PFSK-1 (cell line): ENCODE results near the gene INSYN2B. TPM values are rescaled to one million over a fixed set of nuclear protein-coding genes. Genes with fewer than 3 reads are reported as not detected.

Source experiments
- FOXP2 ChIP-seq: optimal IDR thresholded peaks from 2 replicates; pipeline ENCODE3; 2011; ENCODE audit warnings: borderline replicate concordance, control low read depth, inconsistent platforms; ENCODE audit not compliant: insufficient read depth; ENCODE audit errors: extremely low read length, extremely low read depth
- POLR2AphosphoS5 ChIP-seq: IDR thresholded peaks from 2 replicates; pipeline ENCODE4 v1.6.1; 2012; ENCODE audit warnings: low read depth, mild to moderate bottlenecking, control low read depth, low read length, moderate library complexity
- REST ChIP-seq, 2 experiments: IDR thresholded peaks; 2 replicates each; pipeline versions ENCODE4 v1.6.1 to v1.8.0; 2011 to 2012; ENCODE audit warnings: low read depth in 2 of 2, low read length in 2 of 2, control low read depth in 1 of 2, inconsistent platforms in 1 of 2, mild to moderate bottlenecking in 1 of 2, moderate library complexity in 1 of 2; ENCODE audit not compliant: insufficient read depth in 1 of 2
- SIN3A ChIP-seq: IDR thresholded peaks from 2 replicates; pipeline ENCODE4 v1.6.1; 2012; ENCODE audit warnings: mild to moderate bottlenecking, low read length, moderate library complexity, borderline replicate concordance; ENCODE audit not compliant: insufficient read depth
- TAF1 ChIP-seq: IDR thresholded peaks from 2 replicates; pipeline ENCODE4 v1.6.1; 2012; ENCODE audit warnings: low read length, control low read depth, borderline replicate concordance; ENCODE audit not compliant: insufficient read depth
- polyA plus RNA-seq: library from polyadenylated mRNA; unstranded; fragments of >200 nt; gene quantifications from one replicate; pipeline ENCODE4 v1.2.1, GENCODE V29; 2012; ENCODE audit warnings: low read depth, missing spikeins; ENCODE audit not compliant: insufficient read length

The INSYN2B gene
- polyA plus RNA-seq, result 0.13 TPM

- TF ChIP-seq REST (IDR thresholded peaks at IDR 0.05; ENCODE audit: insufficient read depth in 1 of 2, low read depth in 2 of 2, low read length in 2 of 2) (no peak), SIN3A (no peak), TAF1 (no peak), POLR2AphosphoS5 (no peak), FOXP2 (no peak)
Observed at GRCh38 chr5:169980418-169981053, at the start of gene INSYN2B. Gene INSYN2B, minus strand, starts transcription at chr5:169980495. Its CDS starts 96,597 bp downstream, at chr5:169883898.

- no peak for TF ChIP-seq TAF1
- no peak for TF ChIP-seq SIN3A
Observed at GRCh38 chr5:170028124-170028523, 47.8 kb upstream of the INSYN2B start.

- no peak for TF ChIP-seq REST (IDR thresholded peaks at IDR 0.05; ENCODE audit: insufficient read depth in 1 of 2, low read depth in 2 of 2, low read length in 2 of 2)
- TF ChIP-seq FOXP2, result no peak
- TF ChIP-seq POLR2AphosphoS5, result no peak
- TF ChIP-seq SIN3A, result no peak
- no peak for TF ChIP-seq TAF1
Observed at GRCh38 chr5:170025853-170026252, 45.6 kb upstream of the INSYN2B start.

GRCh38 chr5:170021506-170021905, 41.2 kb upstream of the INSYN2B start:
- TF ChIP-seq FOXP2 (no peak), TAF1 (no peak), REST (IDR thresholded peaks at IDR 0.05; ENCODE audit: insufficient read depth in 1 of 2, low read depth in 2 of 2, low read length in 2 of 2) (no peak), SIN3A (no peak), POLR2AphosphoS5 (no peak)

GRCh38 chr5:170020423-170020822, 40.1 kb upstream of the INSYN2B start:
- TF ChIP-seq TAF1 (no peak), SIN3A (no peak), POLR2AphosphoS5 (no peak), FOXP2 (no peak), REST (IDR thresholded peaks at IDR 0.05; ENCODE audit: insufficient read depth in 1 of 2, low read depth in 2 of 2, low read length in 2 of 2) (no peak)
